Kasumi-1 (cell line): ENCODE results near the gene ADAMTSL5.

Experiments
- DNase-seq, 2 experiments: peaks; one replicate each; lab custom pipeline; 2025; lab: John Stamatoyannopoulos, UW

ADAMTSL5 gene

DNA sequence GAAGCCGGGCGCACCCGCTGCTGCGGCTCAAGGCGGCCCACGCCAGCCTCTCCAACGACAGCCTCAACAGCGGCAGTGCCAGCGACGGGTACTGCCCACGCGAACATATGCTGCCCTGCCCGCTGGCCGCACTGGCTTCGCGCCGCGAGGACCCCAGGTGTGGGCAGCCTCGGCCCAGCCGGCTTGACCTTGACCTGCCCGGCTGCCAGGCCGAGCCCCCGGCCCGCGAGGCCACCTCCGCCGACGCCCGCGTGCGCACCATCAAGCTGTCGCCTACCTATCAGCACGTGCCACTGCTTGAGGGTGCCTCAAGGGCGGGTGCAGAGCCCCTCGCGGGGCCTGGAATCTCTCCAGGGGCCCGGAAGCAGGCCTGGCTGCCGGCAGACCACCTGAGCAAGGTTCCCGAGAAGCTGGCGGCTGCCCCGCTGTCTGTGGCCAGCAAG, 46.8 kb downstream of the ADAMTSL5 start:
- no peak for DNase-seq

DNA sequence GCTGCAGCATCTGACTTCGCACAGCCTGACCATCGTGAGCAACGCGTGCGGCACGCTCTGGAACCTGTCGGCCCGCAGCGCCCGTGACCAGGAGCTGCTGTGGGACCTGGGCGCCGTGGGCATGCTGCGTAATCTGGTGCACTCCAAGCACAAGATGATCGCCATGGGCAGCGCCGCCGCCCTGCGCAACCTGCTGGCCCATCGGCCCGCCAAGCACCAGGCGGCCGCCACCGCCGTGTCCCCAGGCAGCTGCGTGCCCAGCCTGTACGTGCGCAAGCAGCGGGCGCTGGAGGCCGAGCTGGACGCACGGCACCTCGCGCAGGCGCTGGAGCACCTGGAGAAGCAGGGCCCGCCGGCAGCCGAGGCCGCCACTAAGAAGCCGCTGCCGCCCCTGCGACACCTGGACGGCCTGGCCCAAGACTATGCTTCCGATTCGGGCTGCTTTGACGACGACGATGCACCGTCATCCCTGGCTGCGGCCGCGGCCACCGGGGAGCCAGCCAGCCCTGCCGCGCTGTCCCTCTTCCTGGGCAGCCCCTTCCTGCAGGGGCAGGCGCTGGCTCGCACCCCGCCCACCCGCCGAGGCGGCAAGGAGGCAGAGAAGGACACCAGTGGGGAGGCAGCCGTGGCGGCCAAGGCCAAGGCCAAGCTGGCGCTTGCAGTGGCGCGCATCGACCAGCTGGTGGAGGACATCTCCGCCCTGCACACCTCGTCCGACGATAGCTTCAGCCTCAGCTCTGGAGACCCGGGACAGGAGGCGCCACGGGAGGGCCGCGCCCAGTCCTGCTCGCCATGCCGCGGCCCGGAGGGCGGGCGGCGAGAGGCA, 47.4 kb downstream of the ADAMTSL5 start:
- DNase-seq, result no peak

GRCh38 chr19:1461862-1462261, 51.0 kb downstream of the ADAMTSL5 start:
- DNase-seq, result no peak

DNA sequence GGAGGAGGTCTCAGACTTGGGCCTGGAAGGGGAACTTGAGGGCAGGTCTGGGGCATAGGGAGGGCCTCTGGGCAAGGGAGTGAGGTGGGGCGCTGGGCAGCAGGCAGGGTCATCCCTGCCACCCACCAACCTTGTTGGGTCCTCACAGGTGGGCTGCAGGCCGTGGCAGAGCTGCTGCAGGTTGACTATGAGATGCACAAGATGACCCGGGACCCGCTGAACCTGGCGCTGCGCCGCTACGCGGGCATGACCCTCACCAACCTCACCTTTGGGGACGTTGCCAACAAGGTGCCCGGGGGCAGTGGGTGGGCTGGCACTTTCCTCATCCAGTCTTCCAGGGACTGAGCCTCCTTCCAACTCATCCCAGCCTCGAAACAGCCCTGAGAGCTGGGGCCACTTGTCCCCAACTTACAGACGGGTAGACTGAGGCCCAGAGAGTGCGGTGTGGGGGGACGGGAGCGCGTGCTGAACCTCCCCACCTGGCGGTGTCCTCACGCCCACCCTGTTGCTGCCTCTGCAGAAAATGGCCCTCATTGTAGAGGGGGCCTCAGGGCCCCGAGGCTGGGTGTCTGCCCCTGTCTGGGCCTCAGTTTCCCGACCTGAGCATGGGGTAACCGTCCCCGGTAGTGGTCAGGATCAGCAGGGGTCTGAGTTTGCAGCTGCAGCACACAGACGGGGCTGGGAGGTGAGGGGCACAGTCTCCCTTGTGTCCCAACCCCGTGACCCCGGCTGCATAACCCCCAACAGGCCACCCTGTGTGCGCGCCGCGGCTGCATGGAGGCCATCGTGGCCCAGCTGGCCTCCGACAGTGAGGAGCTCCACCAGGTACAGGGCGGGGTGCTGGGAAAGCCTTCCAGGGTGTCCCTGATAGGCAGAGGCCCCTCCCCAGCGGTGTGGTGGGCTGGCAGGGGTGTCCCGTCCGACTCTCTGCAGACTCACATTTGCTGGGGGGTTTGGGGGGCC, 52.5 kb downstream of the ADAMTSL5 start:
- no peak for DNase-seq

GRCh38 chr19:1459479-1459878, 53.3 kb downstream of the ADAMTSL5 start:
- DNase-seq, result no peak

- no peak for DNase-seq
These were observed 54.9 kb downstream of the ADAMTSL5 start for GRCh38 chr19:1457892-1458291.

- no peak for DNase-seq
These were observed 55.6 kb downstream of the ADAMTSL5 start for GRCh38 chr19:1457031-1457739.

DNA sequence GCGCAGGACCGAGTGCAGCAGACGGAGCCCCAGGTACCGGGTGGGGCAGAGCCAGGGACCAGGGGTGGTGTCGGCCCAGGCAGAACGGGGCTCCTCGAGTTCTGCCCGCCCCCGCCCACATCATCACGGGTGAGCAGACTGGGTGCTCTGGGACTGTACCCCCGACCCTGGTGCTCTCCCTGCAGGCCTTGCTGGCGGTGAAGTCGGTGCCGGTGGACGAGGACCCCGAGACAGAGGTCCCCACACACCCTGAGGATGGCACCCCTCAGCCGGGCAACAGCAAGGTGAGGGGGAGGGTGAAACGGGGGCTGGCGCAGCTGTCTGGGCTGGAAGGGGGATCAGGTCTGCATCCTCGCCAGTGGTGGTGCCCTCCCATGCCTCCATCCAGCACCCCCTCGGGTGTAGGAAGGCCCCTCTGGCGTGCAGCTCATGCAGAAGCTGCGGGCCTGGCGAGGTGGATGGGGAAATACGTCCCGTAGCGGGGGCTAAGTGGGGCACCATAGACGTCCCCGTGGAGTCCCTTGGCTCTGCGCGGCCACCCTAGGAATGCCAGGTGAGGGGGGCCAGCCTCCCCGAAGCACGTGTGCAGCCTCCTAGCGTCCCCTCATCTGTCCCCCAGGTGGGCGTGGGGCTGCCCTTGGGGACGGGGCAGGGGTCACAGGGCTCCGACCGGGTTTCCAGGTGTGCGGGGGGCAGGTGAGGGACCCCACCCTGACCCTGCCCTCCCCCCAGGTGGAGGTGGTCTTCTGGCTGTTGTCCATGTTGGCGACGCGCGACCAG, 56.5 kb downstream of the ADAMTSL5 start:
- no peak for DNase-seq

- peak; percentile 65 to 71 for DNase-seq
These were observed 57.3 kb downstream of the ADAMTSL5 start for GRCh38 chr19:1455336-1456120.
